Astrocyte (in vitro differentiated cells and primary cell): Measurements from ENCODE around the gene KDM6A.

ENCODE experiments used
- EZH2 ChIP-seq: IDR thresholded peaks from 2 replicates; pipeline ENCODE4 v1.6.1; 2012; ENCODE audit warnings: mild to moderate bottlenecking, low read length, inconsistent platforms; ENCODE audit not compliant: insufficient read depth
- TF ChIP-seq, protein P1 (sequence below): IDR thresholded peaks from 2 replicates; pipeline ENCODE4 v1.5.1; 2011; ENCODE audit warnings: low read depth, mild to moderate bottlenecking, inconsistent platforms, low read length, moderate library complexity; ENCODE audit not compliant: insufficient read depth

DNA sequence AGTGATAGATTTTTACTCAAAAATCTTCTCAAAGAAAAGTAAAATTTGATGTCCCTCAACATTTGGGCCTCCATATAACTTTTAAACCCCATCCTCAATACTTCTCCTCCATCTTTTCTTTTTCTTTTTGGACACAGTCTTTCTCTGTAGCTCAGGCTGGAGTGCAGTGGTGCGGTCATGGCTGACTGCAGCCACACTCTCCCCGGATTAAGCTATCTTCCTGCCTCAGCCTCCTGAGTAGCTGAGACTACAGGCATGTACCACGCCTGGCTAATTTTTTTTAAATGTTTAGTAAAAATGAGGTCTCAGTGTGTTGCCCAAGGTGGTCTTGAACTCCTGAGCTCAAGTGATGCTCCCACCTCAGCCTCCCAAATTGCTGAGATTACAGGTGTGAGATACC is 33.1 kb downstream of the KDM6A start:
- TF ChIP-seq EZH2, result no peak
- TF ChIP-seq, protein P1, sequence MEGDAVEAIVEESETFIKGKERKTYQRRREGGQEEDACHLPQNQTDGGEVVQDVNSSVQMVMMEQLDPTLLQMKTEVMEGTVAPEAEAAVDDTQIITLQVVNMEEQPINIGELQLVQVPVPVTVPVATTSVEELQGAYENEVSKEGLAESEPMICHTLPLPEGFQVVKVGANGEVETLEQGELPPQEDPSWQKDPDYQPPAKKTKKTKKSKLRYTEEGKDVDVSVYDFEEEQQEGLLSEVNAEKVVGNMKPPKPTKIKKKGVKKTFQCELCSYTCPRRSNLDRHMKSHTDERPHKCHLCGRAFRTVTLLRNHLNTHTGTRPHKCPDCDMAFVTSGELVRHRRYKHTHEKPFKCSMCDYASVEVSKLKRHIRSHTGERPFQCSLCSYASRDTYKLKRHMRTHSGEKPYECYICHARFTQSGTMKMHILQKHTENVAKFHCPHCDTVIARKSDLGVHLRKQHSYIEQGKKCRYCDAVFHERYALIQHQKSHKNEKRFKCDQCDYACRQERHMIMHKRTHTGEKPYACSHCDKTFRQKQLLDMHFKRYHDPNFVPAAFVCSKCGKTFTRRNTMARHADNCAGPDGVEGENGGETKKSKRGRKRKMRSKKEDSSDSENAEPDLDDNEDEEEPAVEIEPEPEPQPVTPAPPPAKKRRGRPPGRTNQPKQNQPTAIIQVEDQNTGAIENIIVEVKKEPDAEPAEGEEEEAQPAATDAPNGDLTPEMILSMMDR, result no peak
